GM12864 (cell line): Measurements from ENCODE around the gene TICRR.

Experiments used
- DNase-seq: peaks from one replicate; pipeline ENCODE4 v3.0.0-alpha.2; 2011; ENCODE audit warnings: low read depth
- H3K4me3 ChIP-seq: 2 replicates; pipeline ENCODE4 v1.5.1; 2011; ENCODE audit warnings: mild to moderate bottlenecking, low read depth, low read length, control low read depth
- TF ChIP-seq, protein P1 (sequence below): IDR thresholded peaks from 2 replicates; pipeline ENCODE4 v1.5.1; 2011; ENCODE audit warnings: low read depth, mild to moderate bottlenecking, moderate library complexity, low read length, control low read depth, inconsistent platforms; ENCODE audit errors: missing control alignments

TICRR gene

DNA sequence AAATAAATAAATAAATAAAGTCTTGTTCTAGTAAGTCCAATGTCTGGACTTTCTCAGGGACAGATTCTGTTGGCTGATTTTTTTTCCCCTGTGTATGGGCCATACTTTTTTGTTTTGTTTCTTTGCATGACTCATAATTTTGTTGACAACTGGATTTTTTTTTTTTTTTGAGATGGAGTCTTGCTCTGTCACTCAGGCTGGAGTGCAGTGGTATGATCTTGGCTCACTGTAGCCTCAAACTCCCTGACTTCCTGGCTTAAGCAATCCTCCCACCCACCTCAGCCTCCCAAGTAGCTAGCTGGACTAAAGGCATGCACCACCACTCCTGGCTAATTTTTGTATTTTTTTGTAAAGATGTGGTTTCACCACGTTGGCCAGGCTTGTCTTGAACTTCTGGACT, 38.9 kb downstream of the TICRR start:
- no peak overlapping the region for H3K4me3 ChIP-seq
- no peak for DNase-seq
- TF ChIP-seq, protein P1, sequence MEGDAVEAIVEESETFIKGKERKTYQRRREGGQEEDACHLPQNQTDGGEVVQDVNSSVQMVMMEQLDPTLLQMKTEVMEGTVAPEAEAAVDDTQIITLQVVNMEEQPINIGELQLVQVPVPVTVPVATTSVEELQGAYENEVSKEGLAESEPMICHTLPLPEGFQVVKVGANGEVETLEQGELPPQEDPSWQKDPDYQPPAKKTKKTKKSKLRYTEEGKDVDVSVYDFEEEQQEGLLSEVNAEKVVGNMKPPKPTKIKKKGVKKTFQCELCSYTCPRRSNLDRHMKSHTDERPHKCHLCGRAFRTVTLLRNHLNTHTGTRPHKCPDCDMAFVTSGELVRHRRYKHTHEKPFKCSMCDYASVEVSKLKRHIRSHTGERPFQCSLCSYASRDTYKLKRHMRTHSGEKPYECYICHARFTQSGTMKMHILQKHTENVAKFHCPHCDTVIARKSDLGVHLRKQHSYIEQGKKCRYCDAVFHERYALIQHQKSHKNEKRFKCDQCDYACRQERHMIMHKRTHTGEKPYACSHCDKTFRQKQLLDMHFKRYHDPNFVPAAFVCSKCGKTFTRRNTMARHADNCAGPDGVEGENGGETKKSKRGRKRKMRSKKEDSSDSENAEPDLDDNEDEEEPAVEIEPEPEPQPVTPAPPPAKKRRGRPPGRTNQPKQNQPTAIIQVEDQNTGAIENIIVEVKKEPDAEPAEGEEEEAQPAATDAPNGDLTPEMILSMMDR = no peak

DNA sequence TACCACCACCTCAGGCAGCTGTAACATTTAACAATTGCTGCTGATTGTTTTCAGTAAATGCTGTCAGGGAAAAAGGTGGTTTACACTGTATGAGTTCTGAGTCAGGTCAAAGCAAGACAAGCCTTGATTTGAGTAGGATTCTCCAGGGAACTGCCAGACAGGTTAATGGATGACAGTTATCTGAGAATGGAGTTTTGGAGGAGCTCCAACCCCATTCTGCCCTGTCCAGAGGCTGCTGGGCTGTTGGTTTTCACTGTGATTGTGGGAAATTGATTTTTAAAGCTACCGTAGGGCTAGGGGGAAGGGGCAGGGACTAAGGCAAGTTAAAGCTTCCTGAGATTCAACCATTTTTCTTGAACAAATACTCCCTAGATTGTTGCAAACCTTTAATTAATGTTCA, 39.9 kb downstream of the TICRR start:
- no peak for DNase-seq
- TF ChIP-seq, protein P1 = no peak
- H3K4me3 ChIP-seq = no peak overlapping the region

DNA sequence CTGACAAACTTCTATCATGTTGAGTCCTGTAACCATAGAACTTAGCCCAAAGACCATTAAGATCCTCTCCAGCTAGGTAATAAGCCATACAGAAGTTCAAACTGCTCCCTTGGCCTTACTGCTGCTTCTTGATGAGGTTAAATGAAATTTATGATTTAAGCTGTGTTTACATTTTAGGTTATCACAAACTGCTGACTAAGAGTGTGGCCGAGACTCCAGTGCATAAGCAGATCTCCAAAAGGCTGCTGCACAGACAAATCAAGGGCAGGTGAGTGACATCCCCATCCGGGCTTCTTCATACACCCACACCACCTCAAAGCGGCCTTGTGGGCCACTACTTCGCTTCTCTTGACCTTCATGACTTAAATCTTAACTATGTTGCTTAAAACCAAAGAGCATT, 41.0 kb downstream of the TICRR start:
- H3K4me3 ChIP-seq = no peak overlapping the region
- DNase-seq = no peak
- TF ChIP-seq, protein P1 = no peak

DNA sequence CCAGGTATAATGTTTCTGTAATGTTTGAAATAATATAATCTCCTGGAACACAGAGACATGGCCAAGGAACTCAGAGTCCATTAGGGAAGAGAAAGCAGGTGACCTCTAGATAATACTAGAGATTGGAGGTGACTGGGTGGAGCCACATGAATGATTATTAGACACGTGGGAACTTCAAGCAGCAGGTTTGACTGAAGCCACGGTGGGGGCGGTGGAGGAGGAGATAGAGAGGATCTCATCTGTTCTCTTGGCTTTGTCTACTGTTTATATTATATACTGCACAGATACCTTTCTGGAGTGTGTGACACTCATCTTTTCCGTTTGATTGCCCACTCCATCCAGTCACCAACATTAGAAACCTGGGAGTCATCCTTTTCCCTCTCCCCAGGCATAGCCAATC, 46.3 kb downstream of the TICRR start:
- no peak overlapping the region for H3K4me3 ChIP-seq
- DNase-seq = no peak
- TF ChIP-seq, protein P1 = no peak

DNA sequence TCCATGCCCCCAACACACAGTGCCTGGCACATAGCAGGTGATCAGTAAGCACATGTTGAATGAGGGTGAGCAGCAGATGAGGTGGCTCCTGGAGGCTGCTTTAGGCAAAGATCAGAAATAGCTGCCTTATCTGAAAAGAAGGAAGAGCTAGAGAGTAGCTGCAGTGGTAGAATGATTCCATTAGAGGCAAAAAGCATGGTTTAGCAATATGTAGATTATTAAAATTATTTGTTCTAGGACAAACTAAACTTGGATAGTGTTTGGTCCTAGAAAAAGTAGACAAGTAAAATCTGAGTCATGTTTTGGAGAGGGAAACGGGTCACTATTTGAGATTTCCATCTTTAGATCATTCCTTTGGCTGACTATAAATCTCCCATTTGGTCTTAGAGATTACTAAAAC, 47.9 kb downstream of the TICRR start:
- H3K4me3 ChIP-seq = no peak overlapping the region
- DNase-seq = no peak
- TF ChIP-seq, protein P1 = no peak

DNA sequence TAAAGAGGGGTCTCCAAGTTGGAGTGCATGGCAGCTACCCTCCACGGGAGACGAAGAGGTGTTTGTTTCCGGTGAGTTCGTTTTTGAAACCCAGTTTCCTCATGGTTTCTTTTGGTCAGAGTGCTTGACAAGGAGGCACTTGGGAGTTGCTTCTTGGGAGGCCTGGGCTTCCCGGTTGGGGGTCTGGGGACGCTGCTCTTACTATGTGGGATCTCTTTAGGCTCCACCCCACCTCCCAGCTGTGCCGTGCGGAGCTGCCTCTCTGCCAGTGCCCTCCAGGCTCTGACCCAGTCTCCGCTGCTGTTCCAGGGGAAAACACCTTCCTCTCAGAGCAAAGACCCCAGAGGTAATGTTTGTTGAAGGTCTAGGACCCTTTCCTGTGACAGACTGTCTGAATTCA, 50.4 kb downstream of the TICRR start:
- DNase-seq = no peak
- TF ChIP-seq, protein P1 = no peak
- H3K4me3 ChIP-seq = no peak overlapping the region

DNA sequence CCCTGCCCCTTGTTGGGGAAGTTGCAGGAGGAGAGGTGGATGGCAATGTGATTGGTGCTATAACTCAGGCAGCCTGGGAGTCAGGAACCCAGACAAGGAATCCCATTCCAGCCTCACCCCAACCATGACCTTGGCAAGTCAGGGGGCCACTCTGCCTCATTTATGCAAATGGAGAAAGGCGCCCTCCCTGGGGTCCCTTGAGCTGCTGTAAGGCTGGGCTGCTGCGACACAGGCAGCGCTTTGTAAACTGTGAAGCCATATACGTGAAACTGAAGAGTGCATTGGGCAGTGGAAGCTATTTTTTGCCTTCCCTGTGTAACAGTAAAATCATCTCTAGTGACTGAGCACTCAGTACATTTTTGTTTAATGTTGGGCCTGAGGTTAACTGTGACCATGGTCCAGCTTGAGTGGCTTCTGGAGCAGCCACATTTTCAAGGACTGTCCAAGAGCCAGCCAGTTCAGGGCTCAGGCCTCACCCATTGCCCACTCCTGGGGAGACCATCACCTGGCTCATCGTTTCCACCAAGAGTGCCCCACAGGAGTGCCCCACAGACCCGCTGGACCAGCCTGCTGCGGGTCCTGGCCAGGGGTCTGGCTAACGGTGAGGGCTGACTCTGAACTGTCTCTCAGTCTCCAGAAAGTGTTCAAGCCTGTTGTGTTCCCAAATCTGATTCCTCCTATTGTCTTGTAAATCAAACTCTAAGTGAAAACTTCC, 52.1 kb downstream of the TICRR start:
- TF ChIP-seq, protein P1 = no peak
- no peak for DNase-seq
- no peak overlapping the region for H3K4me3 ChIP-seq
